CD4-positive, alpha-beta T cell treated with Interleukin-17A for 4 hours (primary cell): ENCODE data around the gene SBF2.

Source experiments
- DNase-seq: peaks from one replicate; pipeline ENCODE4 v3.0.0-alpha.2; 2020; ENCODE audit warnings: mixed read lengths

Gene SBF2

DNA sequence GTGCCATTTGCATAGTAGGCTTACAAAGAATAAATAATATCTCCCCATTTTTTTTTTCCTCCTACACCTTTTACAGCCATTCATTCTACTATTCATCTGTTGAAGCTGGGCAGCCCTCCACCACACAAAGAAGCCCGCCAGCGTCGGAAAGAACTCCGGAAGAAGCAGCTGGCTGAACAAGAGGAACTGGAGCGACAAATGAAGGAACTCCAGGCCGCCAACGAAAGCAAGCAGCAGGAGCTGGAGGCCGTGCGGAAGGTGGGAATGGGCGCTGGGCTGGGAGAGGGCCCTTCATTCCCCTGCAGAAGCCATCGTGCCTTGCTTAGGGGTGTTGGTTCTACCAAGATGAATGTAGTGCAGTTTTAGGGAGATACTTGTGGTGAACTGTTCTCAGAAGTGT, 561.6 kb downstream of the SBF2 start:
- DNase-seq: no peak

DNA sequence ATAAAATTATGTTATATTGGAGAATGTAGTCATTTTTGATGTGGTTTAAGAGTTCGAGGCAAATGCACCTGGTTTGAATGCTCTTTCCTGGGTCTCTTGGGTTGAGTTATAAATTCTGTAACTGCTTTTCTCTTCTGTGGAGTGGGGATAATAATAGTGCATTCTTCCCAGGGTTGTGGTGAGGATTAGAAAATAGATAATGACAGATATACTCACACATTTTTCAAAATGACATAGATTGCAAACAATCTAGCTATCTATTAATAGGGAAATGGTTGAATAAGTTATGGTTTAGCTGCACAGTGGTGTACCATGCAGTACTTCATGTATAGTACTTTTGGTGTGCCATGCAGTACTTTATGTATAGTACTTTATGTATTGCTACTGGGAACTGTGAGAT, 562.8 kb downstream of the SBF2 start:
- DNase-seq: no peak
